H1 (cell line): ENCODE results near the gene ZC3H14. TPM values are rescaled to one million over a fixed set of nuclear protein-coding genes. Genes with fewer than 3 reads are reported as not detected.

Experiments used
- BRCA1 ChIP-seq: IDR thresholded peaks from 2 replicates; pipeline ENCODE4 v1.6.1; 2012; ENCODE audit warnings: low read depth, low read length, improper control_type of control experiment
- CEBPB ChIP-seq: IDR thresholded peaks from 2 replicates; pipeline ENCODE4 v1.6.1; 2012; ENCODE audit warnings: low read depth, low read length
- CHD7 ChIP-seq: fragments of 300-600 bp; sonication (generic); IDR thresholded peaks from 2 replicates; pipeline ENCODE4 v1.7.1; 2012; ENCODE audit warnings: low read length, moderate library complexity, mild to moderate bottlenecking, inconsistent platforms; ENCODE audit not compliant: insufficient replicate concordance
- FOSL1 ChIP-seq: IDR thresholded peaks from 2 replicates; pipeline ENCODE4 v1.6.1; 2011; ENCODE audit warnings: mild to moderate bottlenecking, low read depth, low read length, moderate library complexity; ENCODE audit not compliant: insufficient read depth
- HDAC6 ChIP-seq: IDR thresholded peaks from one replicate; pipeline ENCODE4 v1.7.1; 2012; ENCODE audit warnings: low read depth, mild to moderate bottlenecking, inconsistent platforms, low read length, moderate library complexity
- RAD21 ChIP-seq, 2 experiments: IDR thresholded peaks in 1 of 2; conservative IDR thresholded peaks in 1 of 2; 2 replicates each; pipeline ENCODE4 v1.6.1; 2011; ENCODE audit warnings: low read depth in 2 of 2, low read length in 2 of 2, improper control_type of control experiment in 1 of 2, inconsistent platforms in 1 of 2, mild to moderate bottlenecking in 1 of 2, moderate library complexity in 1 of 2
- SP4 ChIP-seq: IDR thresholded peaks from 2 replicates; pipeline ENCODE4 v1.6.1; 2012; ENCODE audit warnings: low read length, inconsistent platforms
- polyA plus RNA-seq, 7 experiments: library from polyadenylated mRNA; depleted of rRNA in 3 of 7; stranded (reverse) in 5 of 7; unstranded in 2 of 7; fragments of >200 nt in 5 of 7; fragments of 200-250 nt in 2 of 7; gene quantifications; 1 replicate in 5 of 7; 2 replicates in 1 of 7; 4 replicates in 1 of 7; pipeline versions ENCODE4 v1.2.1 to v1.2.3, GENCODE V29; 2011 to 2013; ENCODE audit warnings: missing spikeins in 2 of 7, mixed read lengths in 2 of 7
- total RNA-seq: library from RNA; stranded (reverse); fragmentation: NEBNext Ultra II Directional; extraction: Animal tissue kit (Norgen Biotek cat#: 25700); gene quantifications from 2 replicates; pipeline ENCODE4 v1.2.1, GENCODE V29; 2021

The ZC3H14 gene
- total and polyA plus RNA-seq, 2 of the 8 experiments (the other 6 are each of a cell fraction or from before 2014, with no cell fraction given) = 86.0 to 99.1 TPM

GRCh38 chr14:88605594-88605993 is 42.8 kb downstream of the ZC3H14 start (continued):
- TF ChIP-seq CHD7 (no peak), FOSL1 (no peak), CEBPB (no peak), RAD21 (IDR thresholded peaks at IDR 0.05 in 1 of 2, conservative IDR thresholded peaks at IDR 0.05 in 1 of 2; ENCODE audit: low read depth in 2 of 2, low read length in 2 of 2) (no peak), BRCA1 (no peak), HDAC6 (no peak), SP4 (no peak)
